Right atrium auricular region (tissue), 2 donors: Measurements from ENCODE around the gene AUH. TPM values are rescaled to one million over a fixed set of nuclear protein-coding genes. Genes with fewer than 3 reads are reported as not detected.
"Not testable (repeated sequence)": the region's sequence is repeated elsewhere in the genome, so short reads cannot be mapped to it uniquely, and the experiment has no call there.

Experiments used
- DNase-seq: peaks from one replicate; pipeline ENCODE4 v3.0.0-alpha.2; 2019; ENCODE audit warnings: low spot score
- H3K27ac ChIP-seq, 2 donors: fragments of 200-600 bp; sonication (generic); 1 replicate in 1 of 2; 2 replicates in 1 of 2; pipeline ENCODE4 v1.5.1; 2016 to 2019
- H3K27me3 ChIP-seq, 2 donors: fragments of 200-600 bp; sonication (generic); one replicate each; pipeline versions ENCODE4 v1.5.1 to v1.6.0; 2017 to 2019
- H3K36me3 ChIP-seq: fragments of 200-600 bp; sonication (generic); one replicate; pipeline ENCODE4 v1.5.1; 2016
- H3K4me1 ChIP-seq, 2 donors: fragments of 200-600 bp; sonication (generic); one replicate each; pipeline versions ENCODE4 v1.5.1 to v1.6.0; 2017 to 2019
- H3K4me3 ChIP-seq, 2 donors: fragments of 200-600 bp; sonication (generic); 1 replicate in 1 of 2; 2 replicates in 1 of 2; pipeline ENCODE4 v1.5.1; 2017 to 2019; ENCODE audit warnings: mild to moderate bottlenecking in 1 of 2, moderate library complexity in 1 of 2
- H3K9me3 ChIP-seq, 2 donors: fragments of 200-600 bp; sonication (generic); one replicate each; pipeline ENCODE4 v1.5.1; 2019
- total RNA-seq, 2 donors: library from RNA; depleted of rRNA; stranded (reverse); fragments of >200 nt; gene quantifications; one replicate each; pipeline ENCODE4 v1.1.0, GENCODE V29; 2016
- TF ChIP-seq, protein P1 (sequence below), 2 donors: fragments of 200-600 bp; sonication (generic); IDR thresholded peaks; one replicate each; pipeline ENCODE4 v1.5.1; 2019; ENCODE audit warnings: antibody characterized with exemption in 2 of 2

The AUH gene
- total RNA-seq, 2 donors from 2014 or later, result 16.3 to 50.4 TPM

GRCh38 chr9:91384954-91385353 lies 23.2 kb upstream of the AUH start:
- H3K4me1 ChIP-seq, result no peaks in the 10 kb centered on the region
- TF ChIP-seq, protein P1, sequence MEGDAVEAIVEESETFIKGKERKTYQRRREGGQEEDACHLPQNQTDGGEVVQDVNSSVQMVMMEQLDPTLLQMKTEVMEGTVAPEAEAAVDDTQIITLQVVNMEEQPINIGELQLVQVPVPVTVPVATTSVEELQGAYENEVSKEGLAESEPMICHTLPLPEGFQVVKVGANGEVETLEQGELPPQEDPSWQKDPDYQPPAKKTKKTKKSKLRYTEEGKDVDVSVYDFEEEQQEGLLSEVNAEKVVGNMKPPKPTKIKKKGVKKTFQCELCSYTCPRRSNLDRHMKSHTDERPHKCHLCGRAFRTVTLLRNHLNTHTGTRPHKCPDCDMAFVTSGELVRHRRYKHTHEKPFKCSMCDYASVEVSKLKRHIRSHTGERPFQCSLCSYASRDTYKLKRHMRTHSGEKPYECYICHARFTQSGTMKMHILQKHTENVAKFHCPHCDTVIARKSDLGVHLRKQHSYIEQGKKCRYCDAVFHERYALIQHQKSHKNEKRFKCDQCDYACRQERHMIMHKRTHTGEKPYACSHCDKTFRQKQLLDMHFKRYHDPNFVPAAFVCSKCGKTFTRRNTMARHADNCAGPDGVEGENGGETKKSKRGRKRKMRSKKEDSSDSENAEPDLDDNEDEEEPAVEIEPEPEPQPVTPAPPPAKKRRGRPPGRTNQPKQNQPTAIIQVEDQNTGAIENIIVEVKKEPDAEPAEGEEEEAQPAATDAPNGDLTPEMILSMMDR (IDR thresholded peaks at IDR 0.05), result no peak
- DNase-seq, result no peak

DNA sequence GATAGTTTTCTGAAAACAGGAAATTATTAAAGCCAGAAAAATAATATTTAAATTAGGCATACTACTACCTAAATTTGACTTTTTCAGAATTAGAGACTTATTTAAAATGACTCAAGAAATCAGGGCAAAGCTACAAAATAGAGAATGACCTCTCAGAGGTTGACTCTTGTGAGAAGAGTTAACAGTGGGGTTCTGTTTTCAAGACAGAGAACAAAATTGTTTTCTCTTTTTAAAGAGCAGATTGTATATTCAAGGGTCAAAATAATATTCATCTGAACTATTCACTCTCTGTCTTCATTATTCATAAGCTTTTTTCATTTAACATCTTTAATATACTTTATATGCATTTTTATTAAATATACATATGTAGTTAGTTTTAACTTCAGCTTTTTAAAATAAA lies 21.9 kb upstream of the AUH start:
- Histone ChIP-seq H3K36me3 (no peaks in the 10 kb centered on the region), H3K4me3 (no peak overlapping the region), H3K4me1 (no peaks in the 10 kb centered on the region)

More at GRCh38 chr9:91384954-91385353, 23.2 kb upstream of the AUH start:
- Histone ChIP-seq H3K4me3 (no peak overlapping the region), H3K36me3 (no peaks in the 10 kb centered on the region), H3K9me3 (no peaks in the 10 kb centered on the region), H3K27me3 (no peaks in the 10 kb centered on the region), H3K27ac (no peak overlapping the region)

GRCh38 chr9:91382298-91382697 lies 20.6 kb upstream of the AUH start:
- Histone ChIP-seq H3K4me1 (no peaks in the 10 kb centered on the region), H3K4me3 (no peak overlapping the region), H3K27ac (no peak overlapping the region), H3K36me3 (no peaks in the 10 kb centered on the region), H3K27me3 (no peaks in the 10 kb centered on the region), H3K9me3 (no peaks in the 10 kb centered on the region)
- no peak for DNase-seq
- TF ChIP-seq, protein P1 (IDR thresholded peaks at IDR 0.05), result no peak

More for the DNA sequence above, 21.9 kb upstream of the AUH start:
- H3K9me3 ChIP-seq, result no peaks in the 10 kb centered on the region
- H3K27me3 ChIP-seq, result no peaks in the 10 kb centered on the region
- H3K27ac ChIP-seq, result no peak overlapping the region
- TF ChIP-seq, protein P1 (IDR thresholded peaks at IDR 0.05), result no peak
- no peak for DNase-seq

- Histone ChIP-seq H3K27ac (no peak overlapping the region), H3K4me3 (no peak overlapping the region), H3K27me3 (no peaks in the 10 kb centered on the region), H3K4me1 (no peaks in the 10 kb centered on the region), H3K9me3 (no peaks in the 10 kb centered on the region), H3K36me3 (no peaks in the 10 kb centered on the region)
- no peak for DNase-seq
- TF ChIP-seq, protein P1 (IDR thresholded peaks at IDR 0.05), result no peak
These were observed 17.7 kb upstream of the AUH start for GRCh38 chr9:91379426-91379825.

DNA sequence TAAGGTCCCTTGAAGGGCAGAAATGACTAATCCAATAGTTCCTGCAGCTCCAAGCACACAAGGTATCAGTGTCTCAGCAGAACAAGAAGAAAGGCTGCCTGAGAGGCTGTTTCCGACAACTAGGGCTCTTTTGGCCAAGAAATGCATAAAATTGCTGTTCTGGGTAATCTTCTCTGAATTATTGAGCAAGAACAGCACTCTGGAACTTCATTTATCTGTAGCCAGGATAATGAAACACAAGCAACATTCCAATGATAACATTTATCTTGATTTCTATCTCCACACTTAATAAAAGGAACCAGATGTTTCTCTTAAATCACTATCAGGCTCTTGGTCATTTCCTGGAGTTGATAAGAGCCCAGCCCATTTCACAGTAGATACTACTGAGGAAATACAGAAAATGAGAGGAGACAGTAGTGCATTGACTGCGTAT lies 17.0 kb upstream of the AUH start:
- no peaks in the 10 kb centered on the region for H3K27me3 ChIP-seq
- DNase-seq, result no peak
- TF ChIP-seq, protein P1 (IDR thresholded peaks at IDR 0.05), result no peak

DNA sequence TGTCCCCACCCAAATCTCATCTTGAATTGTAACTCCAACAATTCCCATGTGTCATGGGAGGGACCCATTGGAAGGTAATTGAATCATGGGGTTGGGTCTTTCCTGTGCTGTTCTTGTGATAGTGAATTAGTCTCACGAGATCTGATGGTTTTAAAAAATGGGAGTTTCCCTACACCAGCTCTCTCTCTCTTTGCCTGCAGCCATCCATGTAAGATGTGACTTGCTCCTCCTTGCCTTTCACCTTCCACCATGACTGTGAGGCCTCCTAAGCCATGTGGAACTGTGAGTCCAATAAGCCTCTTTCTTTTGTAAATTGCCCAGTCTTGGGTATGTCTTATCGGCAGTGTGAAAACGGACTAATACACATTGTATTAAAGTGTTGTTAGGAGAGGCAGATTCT lies 16.3 kb upstream of the AUH start:
- not testable (repeated sequence) for H3K9me3 ChIP-seq, H3K36me3 ChIP-seq, H3K4me3 ChIP-seq, H3K27ac ChIP-seq, H3K4me1 ChIP-seq, DNase-seq, H3K27me3 ChIP-seq

More for the DNA sequence above, 17.0 kb upstream of the AUH start:
- H3K9me3 ChIP-seq, result no peaks in the 10 kb centered on the region
- H3K27ac ChIP-seq, result no peak overlapping the region
- no peaks in the 10 kb centered on the region for H3K4me1 ChIP-seq
- H3K36me3 ChIP-seq, result no peaks in the 10 kb centered on the region
- no peak overlapping the region for H3K4me3 ChIP-seq
